SJSA1 (cell line): Measurements from ENCODE around the gene TMED5. TPM values are rescaled to one million over a fixed set of nuclear protein-coding genes. Genes with fewer than 3 reads are reported as not detected.

Source experiments
- total RNA-seq: library from RNA; depleted of rRNA; stranded (reverse); fragments of >200 nt; shearing (Covaris generic); gene quantifications from 2 replicates; pipeline ENCODE4 v1.2.3, GENCODE V29; 2014; rRNA removed

The TMED5 gene
- total RNA-seq, 1 experiment from 2014 or later: 73.0 TPM

Other genes with a start within 250 kb of the TMED5 start
- 22.6 and 23.6 TPM in 2 replicates for gene DIPK1A, start 219.0 kb downstream of the TMED5 start, total RNA-seq
- gene MTF2, start 101.1 kb downstream of the TMED5 start, total RNA-seq: 45.0 and 45.8 TPM in 2 replicates
- 30.4 and 47.0 TPM in 2 replicates for gene CCDC18, start 311 bp upstream of the TMED5 start, total RNA-seq
- 80.0 and 117 TPM in 2 replicates for gene DR1, start 165.5 kb upstream of the TMED5 start, total RNA-seq